ENCODE data around the gene FIGNL2.

Gene FIGNL2

DNA sequence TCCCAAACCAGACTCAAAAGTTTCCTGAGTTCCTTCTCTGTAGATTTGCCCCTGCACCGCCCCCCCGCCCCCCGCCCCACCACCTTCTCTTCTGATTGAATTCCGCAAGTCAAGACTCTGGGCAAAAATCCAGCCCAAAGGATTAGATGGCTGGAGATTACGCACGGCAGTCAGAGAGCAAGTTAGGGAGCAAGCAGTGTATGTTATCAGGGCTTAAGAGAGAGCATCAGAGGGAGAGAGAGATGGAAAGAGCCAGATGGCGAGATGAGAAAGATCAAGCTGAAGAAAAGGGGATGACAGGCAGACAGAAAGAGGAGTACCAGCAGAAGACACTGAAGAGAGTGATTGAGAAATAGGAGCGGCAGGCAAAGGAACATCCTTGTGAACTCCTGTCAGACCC, 25.5 kb upstream of the FIGNL2 start:
- DNase-seq = no peak

DNA sequence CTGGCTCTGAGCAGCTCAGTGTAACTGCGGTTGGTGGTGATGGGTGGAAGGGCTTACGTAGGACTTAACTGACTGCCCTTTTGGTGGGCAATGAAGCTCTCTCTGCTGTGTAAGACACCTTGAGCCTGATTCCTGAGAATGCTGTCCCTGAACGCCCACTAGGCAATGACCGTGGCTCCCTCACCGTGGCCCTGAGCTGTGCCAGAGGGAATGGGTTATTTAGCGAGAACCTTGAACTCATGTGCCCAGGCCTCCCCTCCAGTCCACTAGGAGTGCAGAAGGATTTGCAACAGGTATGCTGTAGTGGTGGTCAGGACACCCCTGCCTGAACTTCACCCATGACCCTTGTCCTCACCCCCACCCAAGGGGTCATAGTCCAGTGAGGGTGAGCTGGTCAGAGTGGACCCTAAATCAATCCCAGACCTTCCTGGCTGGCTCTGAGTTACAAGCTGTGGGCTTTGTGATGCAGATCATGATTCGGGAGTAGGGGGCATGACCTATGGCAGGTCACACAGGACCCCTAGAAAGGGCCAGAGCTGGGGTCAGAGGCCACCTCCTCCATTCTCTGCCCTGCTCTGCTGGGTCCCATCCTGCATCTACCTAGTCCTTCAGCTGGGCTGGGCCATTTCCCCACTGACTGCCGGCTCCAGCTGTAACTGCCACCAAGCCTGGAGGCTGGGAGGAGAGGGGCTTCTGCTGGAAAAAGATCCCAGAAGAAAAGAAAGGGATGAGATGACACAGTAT, 24.9 kb upstream of the FIGNL2 start:
- no peak for DNase-seq

DNA sequence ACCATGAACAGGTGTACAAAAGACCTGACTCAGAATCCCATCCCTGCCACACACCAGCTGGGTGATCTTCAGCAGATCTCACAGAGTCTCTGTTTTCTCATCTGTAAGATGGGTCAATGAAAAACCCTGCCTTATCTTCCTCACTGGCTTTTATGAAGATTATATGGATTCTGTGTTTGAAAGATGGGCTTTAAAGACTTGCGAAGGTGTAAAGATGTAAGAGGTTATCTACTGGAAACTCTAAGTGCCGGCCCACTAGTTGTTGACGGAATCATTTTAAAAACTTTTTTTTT, 24.1 kb upstream of the FIGNL2 start:
- DNase-seq = no peak

DNA sequence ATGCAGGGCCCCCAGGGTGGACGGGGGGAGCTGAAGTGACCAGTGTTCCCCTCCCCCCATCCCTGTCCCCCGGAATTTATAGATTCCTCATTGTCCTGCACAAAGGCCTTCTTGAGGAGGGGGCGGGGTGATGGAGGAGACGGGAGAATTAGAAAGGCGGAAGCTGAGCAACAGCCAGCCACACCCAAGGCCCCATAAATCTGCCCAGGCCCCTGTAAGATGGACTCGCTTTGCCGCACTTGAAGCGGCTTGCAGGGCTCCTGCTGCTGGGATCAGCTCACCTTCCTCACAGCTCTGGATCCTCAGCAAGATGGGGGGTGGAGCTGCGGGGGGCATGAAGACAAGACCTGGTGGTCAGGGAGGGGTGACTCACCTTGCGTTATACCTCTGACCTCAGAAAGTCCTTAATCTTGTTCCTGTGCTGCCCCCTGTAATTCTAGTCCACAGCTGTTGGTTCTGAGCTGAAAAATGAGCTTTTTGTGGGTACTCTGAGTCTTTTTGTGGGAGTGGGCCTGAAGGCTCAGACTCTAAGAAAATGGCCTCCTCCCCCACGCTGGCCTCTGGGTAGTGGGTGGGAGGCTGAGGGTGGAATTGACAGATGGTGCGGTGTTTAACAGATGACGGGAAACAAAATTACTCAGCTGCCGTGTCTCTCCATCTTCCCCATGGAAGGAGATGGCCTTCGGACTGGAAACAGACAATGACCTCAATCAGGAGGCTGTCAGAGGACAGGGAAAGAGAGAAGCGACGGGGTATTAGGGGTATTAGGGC, 23.6 kb upstream of the FIGNL2 start:
- no peak for DNase-seq

DNA sequence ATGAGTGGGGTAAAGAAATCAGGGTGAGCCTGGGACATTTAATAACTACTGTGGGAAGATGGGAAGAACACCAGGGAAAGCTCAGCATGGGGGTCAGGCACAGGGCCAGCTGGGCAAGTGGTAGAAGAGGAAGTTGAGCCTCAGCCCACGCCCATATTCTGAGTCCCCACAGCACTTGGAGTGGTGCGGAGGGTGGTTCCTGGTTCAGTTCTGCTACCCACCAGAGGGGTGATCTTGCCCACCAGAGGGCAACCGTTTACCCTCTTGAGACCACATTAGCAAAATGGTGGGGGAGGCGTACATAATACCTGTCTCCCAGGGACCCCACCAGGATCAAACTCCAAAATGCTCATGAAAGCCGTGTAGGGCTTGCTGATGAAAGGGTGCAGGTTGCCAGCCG, 22.6 kb upstream of the FIGNL2 start:
- no peak for DNase-seq

DNA sequence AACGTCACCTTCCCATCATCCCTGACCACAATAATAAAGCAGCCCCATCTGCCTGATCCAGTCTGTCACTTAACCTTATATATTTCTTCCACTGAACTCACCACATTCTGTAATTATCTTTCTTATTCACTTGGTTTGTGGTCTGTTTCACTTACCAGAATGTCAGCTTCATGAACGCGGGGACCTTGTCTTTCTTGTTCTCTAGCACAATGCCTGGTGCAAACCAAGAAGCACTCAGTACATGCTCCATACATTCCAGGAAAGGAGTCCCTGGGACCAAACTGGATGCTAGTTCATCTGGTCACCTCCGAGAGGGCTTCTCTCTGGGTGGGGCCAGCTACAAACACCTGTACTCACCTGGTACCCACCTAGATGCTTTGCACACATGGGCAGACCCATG, 22.0 kb upstream of the FIGNL2 start:
- DNase-seq = no peak

DNA sequence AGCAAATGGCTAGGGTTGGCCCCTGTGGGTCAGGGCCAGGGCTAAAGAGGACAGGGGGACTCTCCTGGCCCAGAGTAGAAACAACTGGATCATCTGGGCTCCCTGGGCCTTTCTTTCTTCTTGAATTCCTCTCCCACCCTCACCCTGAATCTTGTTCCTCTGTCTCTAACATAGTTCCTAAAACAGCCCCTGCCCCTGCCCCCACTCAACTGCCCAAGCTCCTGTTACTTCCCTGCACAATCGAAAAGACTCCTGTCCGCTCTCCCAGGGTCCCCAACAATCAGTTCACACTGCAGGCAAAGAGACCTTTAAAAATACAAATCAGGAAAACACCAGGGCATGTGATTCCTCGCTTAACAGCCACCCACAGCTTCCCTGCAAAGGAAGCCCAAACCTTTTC, 21.4 kb upstream of the FIGNL2 start:
- no peak for DNase-seq

DNA sequence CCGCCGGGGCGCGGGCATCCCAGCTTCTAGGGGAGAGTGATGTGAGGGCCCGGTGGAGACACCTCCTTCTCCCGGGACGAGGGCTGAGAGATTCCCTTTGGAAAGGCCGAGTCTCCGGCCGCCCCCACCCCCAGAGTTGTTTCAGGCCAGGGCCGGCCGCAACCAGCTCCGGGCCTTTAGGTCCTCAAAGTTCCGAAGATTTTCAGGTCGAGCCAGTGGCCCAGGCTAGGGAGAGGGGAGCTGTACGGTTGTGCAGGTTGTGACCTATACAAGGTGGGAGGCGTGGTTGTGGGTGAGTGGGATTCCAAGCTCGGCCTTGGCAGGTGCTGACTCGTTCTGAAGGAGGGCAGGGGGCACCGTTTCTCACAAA, 21.0 kb upstream of the FIGNL2 start:
- DNase-seq = no peak

DNA sequence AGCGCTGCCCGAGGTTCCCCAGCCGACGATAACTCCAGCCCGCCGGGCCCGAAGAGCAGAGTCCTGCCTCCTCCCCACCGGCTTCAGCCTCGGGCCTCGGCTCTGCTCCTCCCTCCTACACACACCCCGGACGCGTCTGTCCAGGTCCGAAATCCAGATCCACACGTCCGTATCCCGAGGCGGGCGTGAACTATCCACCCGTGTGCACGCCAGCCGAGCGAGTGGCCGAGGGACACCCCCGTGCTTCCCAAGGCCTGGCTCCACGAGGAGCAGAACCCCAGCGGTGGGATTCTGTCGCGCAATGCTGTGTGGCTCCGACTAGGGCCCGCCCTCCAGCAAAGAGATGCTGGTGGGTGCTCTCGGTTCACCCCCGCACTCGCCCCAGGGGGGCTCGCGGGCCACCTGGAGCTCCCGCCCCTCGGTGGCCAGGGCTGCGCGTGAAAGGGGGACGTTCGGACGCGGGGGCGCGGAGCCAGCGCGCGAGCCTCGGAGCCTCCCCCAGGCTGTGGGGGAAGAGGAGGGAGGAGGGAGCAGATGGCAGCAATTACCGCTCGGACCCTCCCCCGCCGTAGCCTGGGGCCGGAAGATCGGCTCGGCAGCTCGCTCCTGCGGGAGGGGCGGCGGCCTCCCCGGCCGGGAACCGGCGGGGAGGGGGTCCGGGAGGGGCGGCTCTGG, 20.4 kb upstream of the FIGNL2 start:
- no peak for DNase-seq

DNA sequence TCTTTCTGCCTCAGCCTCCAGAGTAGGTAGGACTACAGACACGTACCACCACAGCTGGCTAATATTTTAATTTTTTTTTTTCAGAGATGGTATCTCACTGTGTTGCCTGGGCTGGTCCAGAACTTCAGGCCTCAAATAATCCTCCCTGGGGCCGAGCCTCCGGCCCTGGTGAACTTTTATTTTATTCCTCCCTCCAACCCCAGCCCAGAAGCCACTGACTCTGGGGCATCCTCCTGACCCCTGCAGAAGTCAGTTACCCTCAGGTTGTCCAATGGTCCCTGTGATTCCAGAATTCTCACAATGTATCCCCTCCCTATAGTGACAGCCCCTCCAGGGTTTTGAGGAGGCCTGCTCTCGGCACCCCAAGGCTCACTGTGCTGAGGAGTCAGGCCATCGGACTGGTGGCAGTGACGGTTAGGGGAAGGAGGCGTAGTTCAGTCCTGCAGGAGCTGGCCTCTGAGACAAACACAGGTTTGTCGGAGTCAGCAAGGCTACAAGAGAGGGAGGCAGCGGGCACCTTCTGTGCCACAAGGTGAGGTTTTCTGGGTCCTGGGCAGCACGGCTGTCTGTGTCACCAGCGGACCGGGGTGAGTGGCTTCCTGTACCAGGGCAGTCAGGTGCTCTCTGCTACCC, 19.4 kb upstream of the FIGNL2 start:
- no peak for DNase-seq

DNA sequence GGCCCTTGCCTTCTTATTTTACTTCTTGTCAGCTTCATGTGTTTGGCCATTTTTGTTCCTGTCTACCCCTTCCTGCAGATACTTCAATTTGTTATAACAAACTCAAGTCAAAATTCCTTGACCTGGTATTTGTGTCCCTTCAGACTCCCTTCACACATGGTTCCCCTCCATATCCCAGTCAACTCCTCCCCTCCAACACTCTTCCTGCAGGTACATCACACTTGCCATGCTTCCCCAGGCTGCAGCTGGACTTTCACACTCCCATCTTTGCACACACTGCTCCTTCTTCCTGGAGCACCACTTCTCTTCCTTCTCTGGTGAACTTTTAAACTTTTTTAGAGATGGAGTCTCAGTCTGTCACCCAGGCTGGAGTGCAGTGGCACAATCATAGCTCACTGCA, 18.9 kb upstream of the FIGNL2 start:
- no peak for DNase-seq

DNA sequence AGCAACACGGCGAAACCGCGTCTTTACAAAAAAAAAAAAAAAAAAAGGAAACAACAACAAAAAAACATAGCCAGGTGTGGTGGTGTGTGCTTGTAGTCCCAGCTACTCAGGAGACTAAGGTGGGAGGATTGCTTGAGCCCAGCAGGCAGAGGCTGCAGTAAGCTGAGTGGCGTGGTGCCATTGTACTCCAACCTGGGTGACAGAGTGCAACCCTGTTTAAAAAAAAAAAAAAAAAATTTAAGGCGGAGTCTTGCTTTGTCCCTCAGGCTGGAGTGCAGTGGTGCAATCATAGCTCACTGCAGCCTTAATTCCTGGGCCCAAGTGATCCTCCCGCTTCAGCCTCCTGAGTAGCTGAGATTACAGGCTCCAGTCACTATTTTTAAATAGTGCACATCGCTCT, 18.2 kb upstream of the FIGNL2 start:
- DNase-seq = no peak

DNA sequence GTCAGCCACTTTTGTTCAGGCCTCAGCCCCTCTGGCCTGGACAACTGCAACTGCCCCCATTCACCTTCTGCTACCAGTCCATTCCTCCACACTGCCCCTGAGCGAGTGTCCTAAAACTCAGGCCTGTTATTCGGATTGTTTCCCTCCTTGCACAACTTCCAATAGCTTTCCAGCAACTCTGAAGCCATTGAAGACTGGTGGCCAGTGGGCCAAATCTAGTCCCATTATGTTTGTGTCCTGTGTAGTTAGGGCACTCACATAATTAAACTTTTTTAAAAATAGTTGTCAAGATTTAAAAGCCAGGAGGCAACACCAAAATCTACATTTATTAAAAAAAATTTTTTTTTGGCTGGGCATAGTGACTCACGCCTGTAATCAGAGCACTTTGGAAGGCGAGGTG, 17.8 kb upstream of the FIGNL2 start:
- DNase-seq = no peak

DNA sequence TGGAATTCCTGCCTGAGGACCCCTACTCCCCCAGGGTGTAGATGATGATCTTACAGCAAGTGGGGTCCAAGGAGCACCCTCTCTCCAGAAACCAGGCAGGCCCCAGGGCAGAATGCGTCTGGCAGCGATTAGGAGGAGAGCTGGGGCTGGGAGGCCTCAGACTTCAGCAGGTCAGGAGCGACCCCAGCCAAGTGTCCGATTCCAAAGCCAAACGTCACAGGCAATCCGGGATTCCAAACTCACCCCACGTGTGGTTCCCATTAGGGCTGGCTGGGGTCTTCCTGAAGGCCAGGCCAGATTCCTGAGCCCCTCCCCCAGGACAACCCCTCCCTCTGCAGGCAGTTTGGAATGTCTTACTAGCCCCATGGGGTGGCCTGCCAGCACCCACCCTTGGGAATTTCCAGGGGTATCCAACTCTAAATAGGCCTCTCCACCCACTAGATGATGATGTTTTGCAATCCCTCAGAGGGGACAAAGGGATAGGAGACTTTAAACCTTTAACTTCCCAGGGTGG, 17.3 kb upstream of the FIGNL2 start:
- no peak for DNase-seq

DNA sequence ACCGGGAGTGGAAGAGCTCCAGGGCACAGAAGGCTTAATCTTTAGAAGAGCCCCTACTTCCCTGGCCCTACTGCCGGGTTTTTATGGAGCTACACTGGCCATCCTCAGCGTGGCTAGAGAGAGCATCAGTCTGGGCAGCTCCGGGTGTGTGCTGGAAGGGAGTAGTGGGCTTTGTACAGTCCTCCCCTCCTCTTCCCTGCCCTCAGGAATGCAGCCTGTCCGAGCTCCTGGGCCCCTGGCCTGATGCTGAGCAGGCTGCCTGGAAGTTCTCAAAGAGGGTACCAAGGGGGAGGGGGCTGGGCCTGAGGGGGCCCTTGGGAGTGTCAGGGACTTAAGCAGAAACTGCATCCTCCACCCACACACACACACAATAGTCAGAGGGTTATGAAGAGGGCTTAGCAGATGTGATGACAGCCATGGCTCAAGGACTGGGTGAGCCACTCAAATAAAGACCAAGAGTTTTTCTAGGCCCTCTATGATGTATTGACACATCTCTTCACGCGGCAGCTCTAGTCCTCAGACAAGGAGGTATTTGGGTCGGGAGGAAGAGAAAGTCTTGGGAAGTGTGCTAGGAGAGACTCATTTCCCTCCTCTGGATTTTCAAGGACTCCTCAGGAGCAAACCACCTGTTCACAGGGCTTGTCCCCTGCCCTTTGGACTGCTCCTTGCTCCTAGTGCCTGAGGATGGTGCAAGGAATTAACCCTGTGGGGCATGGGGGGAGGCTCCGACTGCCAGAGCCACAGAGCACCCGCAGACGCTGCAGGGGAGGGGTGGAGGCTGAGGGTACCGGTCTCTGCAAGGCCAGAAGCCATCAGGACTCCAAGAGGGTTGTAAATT, 16.5 kb upstream of the FIGNL2 start:
- DNase-seq = no peak

DNA sequence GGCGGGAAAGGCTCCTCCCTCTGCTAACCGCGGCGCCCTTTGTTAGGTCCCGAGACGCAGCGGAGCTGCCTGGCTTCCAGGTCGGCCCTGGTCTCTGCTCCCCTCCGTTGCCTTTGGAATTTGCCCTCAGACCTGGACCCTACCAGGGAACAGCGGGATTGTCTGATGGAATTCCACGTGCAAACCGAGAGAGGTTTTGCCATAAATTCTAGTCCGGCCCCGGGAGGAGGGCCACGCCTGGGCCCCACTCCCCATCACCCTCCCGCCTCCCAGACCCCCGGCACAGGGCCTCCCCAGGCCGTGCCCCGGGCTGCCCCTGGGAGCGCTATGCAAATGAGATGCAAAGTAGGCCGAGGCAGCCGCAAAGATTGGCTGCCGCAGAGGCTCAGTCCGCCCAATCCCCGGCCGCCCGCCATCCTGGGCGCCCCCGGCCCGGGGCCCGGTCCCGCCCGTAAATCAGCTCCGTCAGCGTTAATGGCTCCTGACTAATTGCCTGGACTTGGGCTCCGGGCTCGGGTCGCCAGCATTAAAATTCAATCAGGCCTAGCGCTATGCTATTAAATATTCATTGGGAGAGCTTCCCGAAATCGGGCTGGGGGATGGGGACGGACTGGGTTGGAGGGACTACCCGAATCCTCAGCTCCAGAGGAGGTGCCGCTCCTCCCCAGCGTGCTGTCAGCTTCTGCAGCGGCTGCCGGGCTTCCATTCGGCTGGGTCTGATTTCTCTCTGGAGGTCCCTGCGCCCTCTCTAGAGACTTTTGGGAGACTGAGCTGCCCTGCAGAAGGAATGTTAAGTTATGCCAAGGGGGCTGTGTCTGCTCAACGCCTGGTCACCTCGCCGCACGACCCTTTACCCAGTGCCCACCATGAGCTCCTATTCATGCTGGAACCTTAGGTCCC, 15.7 kb upstream of the FIGNL2 start:
- peak; percentile 57 for DNase-seq

DNA sequence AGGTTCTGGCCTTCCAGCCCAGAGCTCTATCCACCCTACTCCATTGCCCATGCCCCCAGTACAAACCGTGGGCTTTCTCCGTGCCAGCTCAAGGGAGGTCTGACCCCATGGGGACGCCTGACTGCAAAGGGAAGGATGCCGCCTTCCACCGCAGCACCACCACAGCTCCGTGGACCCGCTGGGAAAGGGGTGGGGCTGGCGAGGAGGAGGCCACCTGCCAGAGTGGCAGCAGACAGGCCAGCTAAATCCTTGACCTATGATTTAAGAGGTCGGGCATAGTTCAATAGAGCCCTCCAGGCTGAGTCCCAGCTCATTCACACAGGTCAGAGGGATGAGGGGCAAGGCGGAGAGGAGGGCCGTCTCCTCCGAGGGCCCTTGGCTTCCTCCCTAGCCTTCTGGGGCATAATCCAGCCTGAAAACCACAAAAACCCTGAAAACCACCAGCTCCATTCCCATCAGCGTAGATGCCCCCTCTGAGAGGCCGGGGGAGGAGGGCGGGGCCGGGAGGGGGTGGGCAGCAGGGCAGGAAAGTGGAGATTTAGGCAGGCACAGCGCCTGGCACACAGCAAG, 14.9 kb upstream of the FIGNL2 start:
- no peak for DNase-seq

DNA sequence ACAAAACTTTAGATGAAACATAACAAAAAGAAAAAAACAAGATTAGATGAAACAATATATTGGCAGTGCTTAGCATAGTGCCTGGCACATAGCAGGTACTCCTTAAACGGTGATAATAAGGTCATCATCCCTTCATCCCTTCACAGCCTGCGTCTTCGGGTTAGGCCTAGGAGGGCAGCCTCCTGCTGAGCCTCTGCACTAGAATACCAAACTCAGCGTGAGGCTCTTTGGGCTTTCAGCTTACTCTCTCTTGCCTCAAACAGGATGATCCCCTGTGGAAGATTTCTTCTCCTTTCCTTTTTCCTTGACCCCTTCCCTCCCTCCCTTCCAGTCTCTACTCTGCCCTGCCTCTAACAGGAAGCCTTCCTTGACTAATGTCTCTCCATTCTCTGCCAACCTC, 14.4 kb upstream of the FIGNL2 start:
- no peak for DNase-seq

DNA sequence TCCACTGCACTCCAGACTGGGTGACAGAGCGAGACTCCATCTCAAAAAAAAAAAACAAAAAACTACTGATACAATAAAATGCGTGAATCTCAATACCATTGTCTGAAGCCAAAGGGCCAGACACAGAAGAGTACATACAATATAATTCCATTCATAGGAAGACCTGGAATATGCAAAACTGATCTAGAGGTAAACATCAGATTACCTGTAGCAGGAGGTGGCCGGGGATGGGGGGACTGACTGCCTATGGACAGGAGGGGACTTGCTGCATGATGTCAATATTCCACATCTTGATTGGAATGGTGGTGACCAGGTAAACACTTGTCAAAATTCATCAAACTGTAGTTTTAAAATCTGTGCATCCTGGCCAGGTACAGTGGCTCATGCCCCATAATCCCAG, 12.5 kb upstream of the FIGNL2 start:
- no peak for DNase-seq

DNA sequence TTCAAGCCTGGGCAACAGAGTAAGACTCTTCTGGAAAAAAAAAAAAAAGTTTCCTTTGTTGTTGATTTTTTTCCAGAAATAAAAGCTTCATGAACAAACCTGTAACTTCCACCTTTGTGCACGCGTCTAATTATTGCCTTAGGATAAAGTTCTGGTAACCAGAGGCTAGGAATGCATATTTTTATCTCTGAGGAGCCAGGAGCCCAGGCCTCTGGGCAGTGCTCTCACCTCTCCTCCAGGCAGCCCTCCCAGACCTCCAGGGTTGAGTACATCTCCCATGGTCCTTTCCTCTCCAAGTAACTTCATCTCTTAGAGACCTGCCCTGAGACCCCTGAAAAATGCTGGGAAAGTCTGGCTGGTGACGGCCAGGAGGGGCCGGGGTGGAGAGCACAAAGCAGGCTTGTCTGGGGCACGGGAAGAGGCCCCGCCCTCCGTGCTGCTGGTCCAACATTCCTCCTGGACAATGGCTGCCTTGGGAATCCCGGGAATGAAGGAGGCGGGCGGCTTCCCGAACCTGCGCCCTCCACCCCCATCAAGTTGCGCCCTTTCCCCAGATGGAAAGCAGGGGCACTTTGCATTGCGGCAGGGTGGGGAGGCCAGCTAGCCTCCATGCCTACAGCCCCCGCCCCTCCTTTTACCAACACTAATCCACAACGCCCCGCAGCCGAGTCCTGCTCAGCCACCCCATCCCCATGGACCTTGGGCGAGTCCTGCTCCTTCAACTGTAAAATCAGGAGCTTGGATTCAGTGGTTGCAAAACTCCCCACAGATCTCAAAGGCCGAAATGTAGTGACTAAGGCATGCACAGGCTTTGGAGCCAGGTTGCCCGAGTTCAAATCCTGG, 7.3 kb upstream of the FIGNL2 start:
- no peak for DNase-seq
